Gastrocnemius medialis (tissue), 4 donors: Measurements from ENCODE around the gene TTC39C.

Source experiments
- CTCF ChIP-seq, 5 experiments: fragments of 450-650 bp in 3 of 5; fragments of 200-600 bp in 2 of 5; sonication (generic) in 2 of 5; IDR thresholded peaks in 4 of 5; conservative IDR thresholded peaks in 1 of 5; 1 replicate in 4 of 5; 2 replicates in 1 of 5; pipeline ENCODE4 v1.5.1; 2016 to 2019; ENCODE audit warnings: antibody characterized with exemption in 5 of 5, mild to moderate bottlenecking in 3 of 5, moderate library complexity in 3 of 5
- POLR2A ChIP-seq, 2 donors: fragments of 450-650 bp; IDR thresholded peaks; one replicate each; pipeline ENCODE4 v1.6.1; 2017; ENCODE audit warnings: antibody characterized with exemption in 2 of 2, mild to moderate bottlenecking in 2 of 2, moderate library complexity in 2 of 2

- no peak for TF ChIP-seq POLR2A (IDR thresholded peaks at IDR 0.05)
- no peak for TF ChIP-seq CTCF (IDR thresholded peaks at IDR 0.05 in 4 of 5, conservative IDR thresholded peaks at IDR 0.05 in 1 of 5)
These were observed 159.4 kb downstream of the TTC39C start for GRCh38 chr18:24173997-24174396.
